Caco-2 (cell line): ENCODE measurements around the gene ANKRD23. TPM values are rescaled to one million over a fixed set of nuclear protein-coding genes. Genes with fewer than 3 reads are reported as not detected.

Source experiments
- BruUV-seq: library from RNA; stranded (reverse); fragments of 400-500 nt; replicated peaks from 2 replicates; lab custom pipeline; 2021; lab: Mats Ljungman, UMichigan
- CTCF ChIA-PET: fragments of 300-600 bp; sonication (Branson Sonifier 250); formaldehyde crosslinking; loops from one replicate; lab custom pipeline; 2022; ENCODE audit warnings: antibody characterized with exemption; lab: Charles Lee
- POLR2A ChIA-PET: fragments of 300-600 bp; sonication (Branson Sonifier 250); formaldehyde crosslinking; loops from one replicate; lab custom pipeline; 2022; ENCODE audit warnings: antibody characterized with exemption; lab: Charles Lee
- DNase-seq, 2 experiments: peaks; one replicate each; pipeline versions ENCODE4 v3.0.0 to v3.0.0-alpha.2; 2020 to 2022
- H3K27me3 ChIP-seq: replicated peaks from 2 replicates; pipeline ENCODE4 v1.6.0; 2011; ENCODE audit warnings: low read length; ENCODE audit not compliant: control insufficient read depth, insufficient read depth
- H3K36me3 ChIP-seq: 2 replicates; pipeline ENCODE4 v1.5.1; 2011; ENCODE audit warnings: low read length; ENCODE audit not compliant: control insufficient read depth, insufficient read depth
- H3K4me1 ChIP-seq: fragments of 250-450 bp; sonication (Bioruptor Pico); 2 replicates; pipeline ENCODE4 v1.5.1; 2020; ENCODE audit warnings: mild to moderate bottlenecking
- H3K4me3 ChIP-seq: 2 replicates; pipeline ENCODE4 v1.5.1; 2011; ENCODE audit warnings: low read depth, mild to moderate bottlenecking, control low read depth, low read length
- H3K9me3 ChIP-seq: fragments of 250-450 bp; sonication (Bioruptor Pico); 2 replicates; pipeline ENCODE4 v1.5.1; 2020; ENCODE audit warnings: mild to moderate bottlenecking, moderate library complexity
- H3K27ac Mint-ChIP-seq: one replicate; pipeline ENCODE4 v1.8.0; 2022; ENCODE audit warnings: mixed read lengths; ENCODE audit not compliant: unreplicated experiment
- H3K27me3 Mint-ChIP-seq: one replicate; pipeline ENCODE4 v1.8.0; 2022; ENCODE audit warnings: mixed read lengths; ENCODE audit not compliant: insufficient read depth, unreplicated experiment
- H3K36me3 Mint-ChIP-seq: one replicate; pipeline ENCODE4 v1.8.0; 2022; ENCODE audit warnings: mild to moderate bottlenecking, mixed read lengths; ENCODE audit not compliant: insufficient read depth, unreplicated experiment
- H3K4me1 Mint-ChIP-seq: one replicate; pipeline ENCODE4 v1.8.0; 2022; ENCODE audit warnings: low read depth, mixed read lengths; ENCODE audit not compliant: unreplicated experiment
- H3K4me3 Mint-ChIP-seq: one replicate; pipeline ENCODE4 v1.8.0; 2022; ENCODE audit warnings: mild to moderate bottlenecking, moderate library complexity, mixed read lengths; ENCODE audit not compliant: unreplicated experiment
- H3K9me3 Mint-ChIP-seq: one replicate; pipeline ENCODE4 v1.8.0; 2022; ENCODE audit warnings: mixed read lengths; ENCODE audit not compliant: unreplicated experiment
- intact Hi-C: fragments of 100-400 bp; cut with micrococcal nuclease; formaldehyde crosslinking; loops from one replicate; pipeline ENCODE4 v1.10.0; 2022; ENCODE audit not compliant: unreplicated experiment
- total RNA-seq: library from RNA; stranded (reverse); gene quantifications from 2 replicates; pipeline ENCODE4 v1.2.3, GENCODE V29; 2022
- TF ChIP-seq, protein P1 (sequence below), 2 experiments: fragments of 200-600 bp in 1 of 2; IDR thresholded peaks; 1 replicate in 1 of 2; 2 replicates in 1 of 2; pipeline versions ENCODE4 v1.5.1 to v1.8.0; 2011 to 2022; ENCODE audit warnings: antibody characterized with exemption in 1 of 2, control low read depth in 1 of 2, inconsistent platforms in 1 of 2, low read depth in 1 of 2, low read length in 1 of 2, mild to moderate bottlenecking in 1 of 2, moderate library complexity in 1 of 2; ENCODE audit not compliant: insufficient read depth in 1 of 2, severe bottlenecking in 1 of 2, unreplicated experiment in 1 of 2

Gene ANKRD23
- total RNA-seq, 1 experiment from 2014 or later = 2.5 TPM

DNA sequence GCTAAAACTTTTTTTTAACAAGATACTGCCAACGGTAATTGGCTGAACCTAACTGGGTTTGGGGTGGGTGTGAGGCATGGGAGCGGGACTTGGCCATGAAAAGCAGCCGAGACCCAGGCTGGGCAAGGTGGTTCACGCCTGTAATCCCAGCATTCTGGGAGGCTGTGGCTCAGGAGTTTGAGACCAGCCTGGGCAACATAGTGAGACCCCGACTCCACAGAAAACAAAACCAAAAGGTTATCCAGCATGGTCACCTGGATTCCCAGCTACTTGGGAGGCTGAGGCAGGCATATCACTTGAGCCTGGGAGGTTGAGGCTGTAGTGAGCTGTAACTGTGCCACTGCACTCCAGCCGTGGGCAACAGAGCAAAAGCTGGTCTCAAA lies 37.1 kb upstream of the ANKRD23 start:
- peaks cover 3% of the 10 kb centered on the region; the same call in 1 of the 2 replicates for H3K4me1 ChIP-seq
- no peak for DNase-seq
- ChIA-PET CTCF (interaction anchor here (1.0 to 2.0 kb wide), 3 partner anchors 12 to 232 kb away, joined by 3 to 12 read pairs (median 3); partner anchors contain the start of genes ANKRD36 and ANKRD39), POLR2A (no interaction called here)
- no peaks in the 10 kb centered on the region for H3K27me3 ChIP-seq
- H3K36me3 Mint-ChIP-seq = no peaks in the 10 kb centered on the region
- H3K9me3 Mint-ChIP-seq = no peaks in the 10 kb centered on the region
- intact Hi-C loops = no loop called here
- H3K9me3 ChIP-seq = no peaks in the 10 kb centered on the region
- H3K4me3 Mint-ChIP-seq = no peak overlapping the region
- H3K36me3 ChIP-seq = no peaks in the 10 kb centered on the region
- H3K27me3 Mint-ChIP-seq = no peaks in the 10 kb centered on the region
- TF ChIP-seq, protein P1, sequence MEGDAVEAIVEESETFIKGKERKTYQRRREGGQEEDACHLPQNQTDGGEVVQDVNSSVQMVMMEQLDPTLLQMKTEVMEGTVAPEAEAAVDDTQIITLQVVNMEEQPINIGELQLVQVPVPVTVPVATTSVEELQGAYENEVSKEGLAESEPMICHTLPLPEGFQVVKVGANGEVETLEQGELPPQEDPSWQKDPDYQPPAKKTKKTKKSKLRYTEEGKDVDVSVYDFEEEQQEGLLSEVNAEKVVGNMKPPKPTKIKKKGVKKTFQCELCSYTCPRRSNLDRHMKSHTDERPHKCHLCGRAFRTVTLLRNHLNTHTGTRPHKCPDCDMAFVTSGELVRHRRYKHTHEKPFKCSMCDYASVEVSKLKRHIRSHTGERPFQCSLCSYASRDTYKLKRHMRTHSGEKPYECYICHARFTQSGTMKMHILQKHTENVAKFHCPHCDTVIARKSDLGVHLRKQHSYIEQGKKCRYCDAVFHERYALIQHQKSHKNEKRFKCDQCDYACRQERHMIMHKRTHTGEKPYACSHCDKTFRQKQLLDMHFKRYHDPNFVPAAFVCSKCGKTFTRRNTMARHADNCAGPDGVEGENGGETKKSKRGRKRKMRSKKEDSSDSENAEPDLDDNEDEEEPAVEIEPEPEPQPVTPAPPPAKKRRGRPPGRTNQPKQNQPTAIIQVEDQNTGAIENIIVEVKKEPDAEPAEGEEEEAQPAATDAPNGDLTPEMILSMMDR (IDR thresholded peaks at IDR 0.05; ENCODE audit: insufficient read depth in 1 of 2, low read depth in 1 of 2, low read length in 1 of 2, severe bottlenecking in 1 of 2, unreplicated experiment in 1 of 2) = no peak
- H3K4me1 Mint-ChIP-seq = peaks cover 7% of the 10 kb centered on the region
- peak overlapping the region; percentile 29 for H3K27ac Mint-ChIP-seq
- no TSS peak for BruUV-seq
- no peak overlapping the region for H3K4me3 ChIP-seq

DNA sequence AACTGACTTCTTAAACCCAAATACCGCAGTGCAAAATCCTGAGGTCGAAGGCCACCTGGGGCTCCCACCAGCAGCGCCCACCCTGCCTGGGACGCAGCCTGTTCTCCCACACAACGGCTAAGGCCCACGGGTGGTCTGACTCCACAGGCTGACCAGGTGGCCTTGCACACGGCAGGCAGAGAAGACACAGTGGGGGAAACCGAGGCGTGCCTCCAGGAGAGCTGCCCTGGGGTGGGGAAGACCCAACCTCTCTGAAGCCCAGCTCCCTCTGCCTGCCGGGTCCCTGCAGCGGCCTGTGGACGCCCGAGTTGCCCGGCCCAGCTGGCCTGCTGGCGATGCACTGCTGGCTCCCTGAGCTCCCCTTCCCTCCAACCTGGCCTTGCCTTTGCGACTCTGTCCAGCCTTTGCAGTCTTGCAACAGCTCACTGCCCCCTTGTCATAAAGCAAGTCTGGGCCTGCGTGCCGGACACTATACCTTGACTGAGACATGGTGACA lies 35.8 kb upstream of the ANKRD23 start:
- H3K4me3 Mint-ChIP-seq = no peak overlapping the region
- H3K36me3 Mint-ChIP-seq = no peaks in the 10 kb centered on the region
- H3K4me3 ChIP-seq = no peak overlapping the region
- intact Hi-C loops = no loop called here
- no peak overlapping the region for H3K27ac Mint-ChIP-seq
- TF ChIP-seq, protein P1 (IDR thresholded peaks at IDR 0.05; ENCODE audit: insufficient read depth in 1 of 2, low read depth in 1 of 2, low read length in 1 of 2, severe bottlenecking in 1 of 2, unreplicated experiment in 1 of 2) = no peak
- no peaks in the 10 kb centered on the region for H3K9me3 ChIP-seq
- POLR2A ChIA-PET = no interaction called here
- no peaks in the 10 kb centered on the region for H3K27me3 ChIP-seq
- no peaks in the 10 kb centered on the region for H3K9me3 Mint-ChIP-seq
- no peaks in the 10 kb centered on the region for H3K36me3 ChIP-seq
- H3K4me1 Mint-ChIP-seq = peaks cover 7% of the 10 kb centered on the region
- CTCF ChIA-PET = interaction anchor here (1.0 to 2.0 kb wide), 3 partner anchors 11 to 233 kb away, joined by 3 to 12 read pairs (median 3); partner anchors contain the start of genes ANKRD36 and ANKRD39
- no peak for DNase-seq
- no peaks in the 10 kb centered on the region for H3K27me3 Mint-ChIP-seq
- peaks cover 3% of the 10 kb centered on the region; the same call in 1 of the 2 replicates for H3K4me1 ChIP-seq
- no TSS peak for BruUV-seq

DNA sequence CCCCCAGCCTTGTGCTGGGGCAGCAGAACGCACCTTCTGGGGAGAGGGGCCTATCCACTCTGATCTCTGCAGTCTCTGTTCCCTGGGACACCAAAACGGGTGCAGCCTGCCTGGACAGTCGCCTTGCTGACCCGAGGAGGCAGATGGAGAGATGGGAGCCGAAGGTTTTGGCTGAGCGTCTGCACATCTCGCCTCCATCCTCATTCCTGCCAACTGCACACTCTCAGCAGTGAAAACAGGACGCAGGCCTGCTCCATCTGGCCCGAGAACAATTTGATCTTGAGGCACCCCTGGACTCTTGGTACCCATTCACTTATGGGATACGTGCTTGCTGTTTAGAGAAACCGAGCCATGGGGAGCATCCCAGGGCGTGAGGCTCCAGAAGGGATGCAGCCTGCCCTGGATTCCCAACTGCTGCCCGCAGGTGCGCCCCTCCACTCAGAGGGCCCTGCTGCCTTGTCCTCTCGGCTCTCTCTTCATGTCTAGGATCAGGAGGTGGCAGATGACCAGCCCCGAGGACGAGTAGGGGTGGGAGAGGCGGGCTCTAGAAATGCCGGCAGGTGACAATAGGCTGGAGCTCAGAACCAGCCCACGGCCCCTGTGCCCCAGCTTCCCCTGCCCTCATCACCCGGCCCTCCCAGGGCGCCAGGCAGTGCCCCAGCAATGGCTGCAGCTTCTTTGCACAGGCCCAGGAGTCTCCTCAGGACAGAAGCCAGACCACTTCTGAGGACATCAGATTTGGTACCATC lies 35.1 kb upstream of the ANKRD23 start:
- no peak for DNase-seq
- intact Hi-C loops = no loop called here
- ChIA-PET CTCF (interaction anchor here (2.0 kb wide), 1 partner anchor 10 kb away, joined by 12 read pairs; no protein-coding TSS in a partner anchor), POLR2A (no interaction called here)
- BruUV-seq = no TSS peak
- Mint-ChIP-seq H3K4me1 (peaks cover 7% of the 10 kb centered on the region), H3K4me3 (no peak overlapping the region), H3K27me3 (no peaks in the 10 kb centered on the region), H3K9me3 (no peaks in the 10 kb centered on the region), H3K27ac (no peak overlapping the region), H3K36me3 (no peaks in the 10 kb centered on the region)
- TF ChIP-seq, protein P1 (IDR thresholded peaks at IDR 0.05; ENCODE audit: insufficient read depth in 1 of 2, low read depth in 1 of 2, low read length in 1 of 2, severe bottlenecking in 1 of 2, unreplicated experiment in 1 of 2) = no peak
- Histone ChIP-seq H3K9me3 (no peaks in the 10 kb centered on the region), H3K4me3 (no peak overlapping the region), H3K27me3 (no peaks in the 10 kb centered on the region), H3K4me1 (peaks cover 3% of the 10 kb centered on the region; the same call in 1 of the 2 replicates), H3K36me3 (no peaks in the 10 kb centered on the region)
